Ovary (tissue), 9 donors: ENCODE results near the gene MEGF6. TPM values are rescaled to one million over a fixed set of nuclear protein-coding genes. Genes with fewer than 3 reads are reported as not detected.
A peak's percentile ranks its signal among the peaks of the same experiment; 100 is the strongest.

Experiments
- DNase-seq, 5 donors: peaks; one replicate each; pipeline ENCODE4 v3.0.0-alpha.2; 2019 to 2020
- H3K27ac ChIP-seq, 2 donors: fragments of 200-600 bp; one replicate each; pipeline versions ENCODE4 v1.5.1 to v1.8.0; 2019 to 2022
- H3K27me3 ChIP-seq: fragments of 200-600 bp; one replicate; pipeline ENCODE4 v1.8.0; 2022
- H3K36me3 ChIP-seq: fragments of 200-600 bp; sonication (generic); one replicate; pipeline ENCODE4 v1.5.1; 2019
- H3K4me1 ChIP-seq: one replicate; pipeline ENCODE4 v1.8.1; 2013; ENCODE audit warnings: mild to moderate bottlenecking, moderate library complexity; ENCODE audit not compliant: insufficient read depth
- H3K4me3 ChIP-seq: fragments of 200-600 bp; sonication (generic); one replicate; pipeline ENCODE4 v1.5.1; 2017
- H3K9me3 ChIP-seq, 2 donors: fragments of 200-600 bp in 1 of 2; sonication (generic) in 1 of 2; one replicate each; pipeline versions ENCODE4 v1.5.1 to v1.8.1; 2013 to 2019; ENCODE audit warnings: mild to moderate bottlenecking in 1 of 2, moderate library complexity in 1 of 2
- CTCF ChIP-seq, 3 donors: fragments of 450-650 bp in 2 of 3; fragments of 200-600 bp in 1 of 3; IDR thresholded peaks; one replicate each; pipeline versions ENCODE4 v1.5.1 to v1.8.0; 2016 to 2022; ENCODE audit warnings: antibody characterized with exemption in 3 of 3, mild to moderate bottlenecking in 1 of 3
- EP300 ChIP-seq: sonication (generic); formaldehyde crosslinking; IDR thresholded peaks from one replicate; pipeline ENCODE4 v1.6.1; 2017; ENCODE audit warnings: antibody characterized with exemption
- POLR2A ChIP-seq: fragments of 450-650 bp; IDR thresholded peaks from one replicate; pipeline ENCODE4 v1.6.1; 2017; ENCODE audit warnings: antibody characterized with exemption, mild to moderate bottlenecking, moderate library complexity
- WGBS, 3 donors: extraction: QIAGEN DNeasy Blood & Tissue Kit in 1 of 3; methylation state at CpG; one replicate each; pipeline versions ENCODE4 v1.1.5 to v1.1.7; 2013 to 2017; 5-methylcytosine and 5-hydroxymethylcytosine counted together
- intact Hi-C, 4 donors: fragments of 100-400 bp; cut with DNase I; formaldehyde crosslinking; loops; one replicate each; pipeline versions ENCODE4 v1.11.0 to v1.15.1; 2022 to 2023
- polyA plus RNA-seq, 2 donors: library from polyadenylated mRNA; stranded (reverse); fragments of 200-250 nt in 1 of 2; fragments of 350-450 nt in 1 of 2; fragmentation: Illumina TruSeq in 1 of 2; extraction: RNeasy Lipid Tissue Mini Kit (QIAGEN cat#74804) in 1 of 2; gene quantifications; one replicate each; pipeline ENCODE4 v1.2.3, GENCODE V29; 2013 to 2014
- total RNA-seq, 7 donors: library from RNA; depleted of rRNA in 2 of 7; stranded (reverse); fragments of >200 nt in 2 of 7; fragmentation: NEBNext Ultra II Directional in 3 of 7; extraction: Animal tissue kit (Norgen Biotek cat#: 25700) in 3 of 7; gene quantifications; one replicate each; pipeline versions ENCODE4 v1.1.0 to v1.2.4, GENCODE V29; 2016 to 2023
- donor health status: DM: no; HTN: no; CAD: no; lungs with moderate emphysema.
- donor health status: DM: no; HTN: no; CAD: no.
- donor health status: Bipolar disorder and iron deficiency.
- donor health status: DM: yes; HTN: yes; CAD: no.
- donor health status: DM: no; HTN: no; CAD: no.
- donor health status: DM: yes; HTN: yes; CAD: no.

MEGF6 gene
- total and polyA plus RNA-seq, 9 donors = 0.10 to 117 (median 12.5) TPM

- Histone ChIP-seq H3K27ac (no peak overlapping the region), H3K4me1 (peaks cover 6% of the 10 kb centered on the region), H3K36me3 (no peaks in the 10 kb centered on the region), H3K27me3 (no peaks in the 10 kb centered on the region), H3K4me3 (peak overlapping the region; percentile 60), H3K9me3 (no peaks in the 10 kb centered on the region)
- TF ChIP-seq CTCF (IDR thresholded peaks at IDR 0.05) = no peak
- TF ChIP-seq EP300 = no peak
- no peak for TF ChIP-seq POLR2A
- intact Hi-C loops = no loop called here
- 35 to 38% (median 36%) methylated on average over 32 of the region's 32 CpGs for whole genome bisulfite sequencing, 3 donors
- no peak for DNase-seq
Observed at GRCh38 chr1:3530086-3530925, 81.0 kb downstream of the MEGF6 start.

DNA sequence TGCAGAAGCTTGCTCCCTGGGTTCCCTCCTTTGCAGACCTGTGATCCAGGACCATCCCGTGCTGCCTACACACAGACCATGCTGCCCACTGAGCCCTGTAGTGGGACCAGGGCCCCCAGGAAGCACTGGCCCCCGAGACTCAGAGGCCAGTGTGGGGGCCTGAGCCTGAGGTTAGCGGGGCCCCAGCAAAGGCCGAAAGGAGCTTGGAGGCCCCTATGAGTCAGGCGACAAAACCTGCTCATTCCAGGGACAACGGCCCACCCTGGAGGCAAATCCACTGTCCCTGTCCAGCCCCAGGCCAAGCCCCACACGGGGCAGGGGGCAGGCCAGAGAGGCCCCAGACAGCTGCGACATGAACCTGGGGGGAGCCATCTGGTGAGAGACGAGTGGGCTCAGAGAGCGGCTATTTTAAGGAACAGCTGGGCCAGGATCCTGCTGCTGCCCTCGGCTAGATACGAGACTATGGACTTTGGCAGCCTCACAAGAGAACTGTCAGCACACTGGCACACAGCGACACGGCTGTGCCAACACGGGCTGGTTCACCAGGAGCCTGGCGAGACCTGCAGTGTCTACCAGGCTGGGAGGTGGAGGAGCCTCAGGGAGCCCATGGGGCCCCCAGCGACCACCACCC is 82.1 kb downstream of the MEGF6 start:
- Histone ChIP-seq H3K4me3 (no peak overlapping the region), H3K27me3 (no peaks in the 10 kb centered on the region), H3K4me1 (peaks cover 6% of the 10 kb centered on the region), H3K36me3 (no peaks in the 10 kb centered on the region), H3K9me3 (no peaks in the 10 kb centered on the region), H3K27ac (no peak overlapping the region)
- no peak for DNase-seq
- intact Hi-C loops = no loop called here
- 62 to 85% (median 69%) methylated on average over 14 to 17 of the region's 17 CpGs for WGBS, 3 donors
- TF ChIP-seq CTCF (IDR thresholded peaks at IDR 0.05) (no peak), EP300 (no peak), POLR2A (no peak)

- Histone ChIP-seq H3K9me3 (no peaks in the 10 kb centered on the region), H3K4me1 (peaks cover 6% of the 10 kb centered on the region), H3K27ac (no peak overlapping the region), H3K4me3 (no peak overlapping the region), H3K36me3 (no peaks in the 10 kb centered on the region), H3K27me3 (no peaks in the 10 kb centered on the region)
- TF ChIP-seq POLR2A (no peak), EP300 (no peak), CTCF (IDR thresholded peaks at IDR 0.05) (no peak)
- 84 to 86% (median 85%) methylated on average over 12 of the region's 12 CpGs for WGBS, 3 donors
- no peak for DNase-seq
- intact Hi-C loops = no loop called here
Observed at GRCh38 chr1:3527774-3528173, 83.5 kb downstream of the MEGF6 start.

GRCh38 chr1:3525551-3526482 is 85.5 kb downstream of the MEGF6 start:
- Histone ChIP-seq H3K36me3 (no peaks in the 10 kb centered on the region), H3K27me3 (no peaks in the 10 kb centered on the region), H3K27ac (no peak overlapping the region), H3K4me1 (peaks cover 6% of the 10 kb centered on the region), H3K4me3 (no peak overlapping the region), H3K9me3 (no peaks in the 10 kb centered on the region)
- intact Hi-C loops = no loop called here
- 83 to 85% (median 85%) methylated on average over 22 to 24 of the region's 24 CpGs for WGBS, 3 donors
- no peak for DNase-seq
- TF ChIP-seq POLR2A = no peak
- TF ChIP-seq CTCF (IDR thresholded peaks at IDR 0.05) = no peak
- no peak for TF ChIP-seq EP300
